ENCODE data around the gene BEND6. TPM values are rescaled to one million over a fixed set of nuclear protein-coding genes. Genes with fewer than 3 reads are reported as not detected.

BEND6 gene
- total and polyA plus RNA-seq, 2 of the 8 experiments (the other 6 are each of a cell fraction or from before 2014, with no cell fraction given), result 0.71 to 2.1 TPM

GRCh38 chr6:56949925-56950495, 4.9 kb upstream of the BEND6 start:
- H3K9me3 ChIP-seq (ENCODE audit: insufficient read depth in 2 of 2, low read depth in 1 of 2, low read length in 1 of 2), result no peaks in the 10 kb centered on the region
- H2BK120ac ChIP-seq (replicated peaks; ENCODE audit: low read depth, low read length), result no peak overlapping the region
- H4K20me1 ChIP-seq (replicated peaks in 1 of 2; ENCODE audit: control insufficient read depth in 1 of 2, insufficient read depth in 2 of 2, low read length in 2 of 2), result no peaks in the 10 kb centered on the region
- FAIRE-seq (no peak), DNase-seq (ENCODE audit: low read depth in 1 of 2, low spot score in 2 of 2) (no peak)
- no peak overlapping the region for H4K5ac ChIP-seq (ENCODE audit: insufficient read length, low read depth, low read length)
- no peak overlapping the region for H2BK15ac ChIP-seq (ENCODE audit: low read length)
- H4K91ac ChIP-seq (replicated peaks; ENCODE audit: insufficient read length, low read length), result no peak overlapping the region
- WGBS, 2 experiments (ENCODE audit: extremely low coverage in 1 of 2, insufficient coverage in 1 of 2, insufficient read length in 1 of 2, insufficient replicate concordance in 2 of 2, low coverage in 1 of 2, low lambda C conversion rate in 2 of 2, missing lambda C conversion rate in 1 of 2), result 83% methylated on average over 1 of the region's 1 CpG; no CpG with 5 or more reads in 1 of the 2 experiments
- no peak overlapping the region for H3K23ac ChIP-seq (ENCODE audit: insufficient read length)
- H3K56ac ChIP-seq (replicated peaks; ENCODE audit: insufficient read length, low read depth, low read length), result no peak overlapping the region
- H3K4me3 ChIP-seq (ENCODE audit: extremely low read depth in 1 of 4, insufficient read depth in 2 of 4, low read depth in 3 of 4, low read length in 4 of 4), result no peak overlapping the region
- H2AFZ ChIP-seq (ENCODE audit: low read length), result no peak overlapping the region
- H3K14ac ChIP-seq (ENCODE audit: insufficient read length), result no peak overlapping the region
- H2BK12ac ChIP-seq (ENCODE audit: low read depth, low read length), result no peak overlapping the region
- H2AK5ac ChIP-seq (ENCODE audit: low read depth, low read length), result no peak overlapping the region
- H3K27me3 ChIP-seq (replicated peaks in 1 of 4; ENCODE audit: control insufficient read depth in 3 of 4, extremely low read depth in 1 of 4, insufficient read depth in 3 of 4, low read length in 3 of 4), result peaks cover 0 to 18% (median 10%) of the 10 kb centered on the region in 4 experiments; a peak in 5 of 7 replicates
- H3K4me1 ChIP-seq (replicated peaks in 1 of 4; ENCODE audit: control insufficient read depth in 3 of 4, insufficient read depth in 4 of 4, low read length in 3 of 4), result peaks cover 0 to 8% (median 3%) of the 10 kb centered on the region in 4 experiments; a peak in 3 of 7 replicates
- no peak overlapping the region for H3K4me2 ChIP-seq (ENCODE audit: insufficient read depth in 1 of 2, low read depth in 2 of 2, low read length in 2 of 2)
- no peaks in the 10 kb centered on the region for H3K79me2 ChIP-seq (ENCODE audit: control insufficient read depth in 1 of 2, insufficient read depth in 2 of 2, low read length in 2 of 2)
- no peak overlapping the region for H3K27ac ChIP-seq (ENCODE audit: low read depth, low read length)
- no peak overlapping the region for H4K8ac ChIP-seq (ENCODE audit: extremely low read depth, insufficient read depth, low read length)
- CTCF ChIA-PET (ENCODE audit: partially characterized antibody), result interaction anchor here (1.2 to 2.4 kb wide), 3 partner anchors 11 to 45 kb away, joined by 3 to 10 read pairs (median 3); no protein-coding TSS in a partner anchor
- H3K36me3 ChIP-seq (ENCODE audit: control insufficient read depth in 2 of 4, insufficient read depth in 4 of 4, low read length in 3 of 4), result peaks cover 0 to 3% (median 0%) of the 10 kb centered on the region in 4 experiments; a peak in 1 of 8 replicates
- no peak overlapping the region for H3K4ac ChIP-seq (replicated peaks; ENCODE audit: insufficient read length, low read depth, low read length)
- H3K9ac ChIP-seq (replicated peaks in 1 of 4; ENCODE audit: extremely low read depth in 1 of 4, low read depth in 3 of 4, low read length in 3 of 4), result no peak overlapping the region
- H3K18ac ChIP-seq (ENCODE audit: extremely low read depth, low read length), result no peak overlapping the region
- peaks cover 11% of the 10 kb centered on the region for H3K23me2 ChIP-seq (ENCODE audit: low read depth, low read length)
- no peak overlapping the region for H2BK20ac ChIP-seq (ENCODE audit: low read length)
- no peak overlapping the region for H2BK5ac ChIP-seq (ENCODE audit: low read depth, low read length)
- no peaks in the 10 kb centered on the region for H3K79me1 ChIP-seq (ENCODE audit: low read depth, low read length)
- POLR2A ChIA-PET (ENCODE audit: partially characterized antibody), result no interaction called here
- TF ChIP-seq CTCF (IDR thresholded peaks at IDR 0.05; ENCODE audit: control extremely low read depth in 1 of 3, insufficient read depth in 1 of 3, low read depth in 1 of 3, low read length in 3 of 3) (no peak), CHD2 (IDR thresholded peaks at IDR 0.05; ENCODE audit: low read length) (no peak), KDM1A (IDR thresholded peaks at IDR 0.05; ENCODE audit: borderline replicate concordance, low read length) (no peak), SIN3A (conservative IDR thresholded peaks at IDR 0.05 in 1 of 2, IDR thresholded peaks at IDR 0.05 in 1 of 2; ENCODE audit: low read depth in 1 of 2, low read length in 2 of 2) (no peak), BACH1 (IDR thresholded peaks at IDR 0.05; ENCODE audit: low read length) (no peak), POU5F1 (IDR thresholded peaks at IDR 0.05; ENCODE audit: low read depth, low read length) (no peak), SP4 (IDR thresholded peaks at IDR 0.05; ENCODE audit: low read length) (no peak), SIX5 (IDR thresholded peaks at IDR 0.05; ENCODE audit: low read depth, low read length) (no peak), USF2 (IDR thresholded peaks at IDR 0.05; ENCODE audit: low read length) (no peak), RFX5 (IDR thresholded peaks at IDR 0.05; ENCODE audit: borderline replicate concordance, low read depth, low read length) (no peak)
